HG03196 (cell line): ENCODE results near the gene KCNC2.
"Not testable (repeated sequence)": the region's sequence is repeated elsewhere in the genome, so short reads cannot be mapped to it uniquely, and the experiment has no call there.

ENCODE experiments used
- ATAC-seq: cut with Tn5 transposase; IDR thresholded peaks from one replicate; pipeline ENCODE4 v1.9.1; 2021; ENCODE audit not compliant: unreplicated experiment

The KCNC2 gene

DNA sequence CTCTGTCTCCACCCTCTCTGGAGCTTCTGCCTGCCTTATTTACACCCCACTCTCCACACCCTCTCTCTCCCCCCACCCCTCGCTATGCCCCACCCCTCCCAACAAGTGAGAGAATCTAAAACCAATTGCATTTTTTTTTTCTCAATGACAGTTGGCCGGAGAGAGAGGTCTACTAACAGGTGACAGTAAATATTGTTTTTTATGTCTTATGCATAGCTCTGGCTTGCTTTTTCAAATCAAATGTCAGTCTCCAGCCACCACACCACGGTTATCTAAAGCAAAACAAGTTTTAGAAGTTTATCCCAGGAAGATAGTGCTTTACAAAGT is at the start of gene KCNC2:
KCNC2 (minus strand) TSS at position 28 of the 327 bp plus-strand sequence.
- ATAC-seq: no peak

DNA sequence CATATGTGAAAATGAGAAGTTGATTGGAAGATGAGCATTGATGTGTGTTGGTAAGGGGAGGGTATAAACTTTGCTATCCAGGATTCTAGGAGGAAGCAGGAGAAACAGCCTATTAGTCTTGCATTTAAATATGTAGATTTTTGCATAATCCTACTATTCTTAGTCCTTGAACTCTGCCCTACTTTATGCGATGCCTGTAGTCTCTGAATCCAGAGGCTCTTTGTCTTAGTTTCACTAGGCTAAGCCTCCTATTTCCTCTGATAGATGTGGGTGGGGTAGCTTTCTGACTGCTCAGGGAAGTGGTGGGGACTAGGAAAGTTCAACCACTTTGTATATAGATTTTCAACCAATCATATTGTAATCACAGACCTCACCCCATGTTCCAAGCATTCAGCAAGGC is 49.5 kb upstream of the KCNC2 start:
- no peak for ATAC-seq

DNA sequence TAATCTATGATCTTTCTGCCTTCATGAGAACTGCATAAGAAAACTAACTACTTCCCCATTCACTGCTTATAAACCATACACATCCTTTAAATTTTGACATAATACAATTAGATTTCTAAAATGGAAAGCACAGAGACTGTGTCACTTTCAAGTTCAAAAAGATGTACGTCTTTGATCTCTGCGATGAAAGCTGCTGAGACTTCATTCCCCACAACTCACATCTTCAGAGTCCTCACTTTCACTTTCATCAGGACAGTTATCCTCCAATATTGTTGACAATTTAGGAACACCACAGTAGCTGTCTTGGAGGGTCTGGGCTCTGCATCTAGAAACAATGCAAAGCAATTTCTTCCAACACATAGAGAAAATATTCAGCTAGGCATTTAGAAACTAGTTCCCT is 47.9 kb upstream of the KCNC2 start:
- ATAC-seq: no peak

DNA sequence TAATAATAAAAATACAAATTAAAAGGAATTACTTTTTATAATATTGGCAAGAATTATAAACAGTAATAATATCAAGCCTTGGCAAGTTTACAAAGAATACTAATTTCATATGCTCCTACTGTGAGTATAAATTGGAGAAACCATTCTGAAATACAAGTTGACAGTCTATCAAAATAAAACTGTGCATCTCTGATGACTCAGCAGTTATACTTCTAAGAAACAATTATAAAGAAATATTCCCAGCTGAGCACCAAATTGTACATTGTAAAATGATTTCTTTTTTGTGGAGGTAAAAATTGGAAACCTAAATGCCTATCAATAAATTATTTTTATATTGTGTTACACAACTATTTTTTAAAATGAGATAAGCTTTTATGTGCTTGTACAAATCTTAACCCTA is 35.5 kb upstream of the KCNC2 start:
- no peak for ATAC-seq

DNA sequence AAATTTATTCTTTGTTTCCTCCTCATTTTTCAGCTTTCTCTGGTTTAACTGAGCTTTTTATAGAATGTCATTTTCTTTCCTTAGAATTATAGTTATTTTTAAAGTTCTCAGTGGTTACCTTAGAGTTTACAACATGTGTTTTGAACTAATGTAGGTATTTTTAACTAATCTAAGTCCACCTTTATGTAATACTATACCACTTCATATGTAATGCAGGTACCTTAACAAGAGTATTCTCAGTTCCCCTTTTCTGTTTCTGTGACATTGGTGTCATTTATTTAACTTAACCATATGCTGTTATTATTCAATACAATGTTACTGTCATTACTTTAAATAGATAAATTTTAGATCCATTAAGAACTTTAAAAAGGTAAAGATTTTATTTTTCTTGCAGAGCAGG is 30.3 kb upstream of the KCNC2 start:
- no peak for ATAC-seq

DNA sequence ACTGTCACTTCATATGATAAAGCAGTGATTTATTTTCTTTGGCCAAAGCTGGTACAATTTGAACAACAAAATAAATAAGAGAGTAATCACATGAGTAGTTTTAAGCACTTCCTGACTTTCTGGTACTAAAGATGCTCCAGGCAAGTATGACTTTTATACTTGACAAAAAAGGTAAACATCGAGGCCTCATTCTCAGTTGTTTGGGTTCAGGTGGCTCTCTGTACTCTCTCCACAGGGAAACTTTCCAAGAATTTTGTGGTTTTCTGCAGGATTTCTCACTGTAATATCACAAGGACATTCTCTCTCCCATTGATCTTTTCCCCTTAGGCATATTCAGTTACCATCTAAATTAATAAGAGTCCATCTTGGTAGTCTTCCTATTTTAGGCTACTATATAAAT is 26.6 kb upstream of the KCNC2 start:
- ATAC-seq: no peak

DNA sequence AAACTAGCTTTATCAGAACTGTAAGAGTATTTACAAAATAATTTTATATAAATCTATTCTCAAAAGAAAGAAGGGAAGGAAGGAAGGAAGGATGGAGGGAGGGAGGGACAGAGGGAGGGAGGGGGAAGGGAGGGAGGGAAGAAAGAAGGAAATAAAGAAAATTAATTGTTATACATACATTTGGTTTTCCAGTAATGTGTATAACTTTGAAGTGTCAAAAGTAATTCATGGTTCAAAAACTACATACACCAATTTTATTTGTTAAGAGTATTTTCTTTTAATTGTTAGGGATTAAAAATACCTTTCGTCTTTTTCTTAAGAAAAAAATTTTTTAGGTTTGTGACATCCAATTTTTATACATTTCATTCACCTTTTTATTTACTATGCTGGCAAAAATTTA is 17.5 kb upstream of the KCNC2 start:
- no peak for ATAC-seq

DNA sequence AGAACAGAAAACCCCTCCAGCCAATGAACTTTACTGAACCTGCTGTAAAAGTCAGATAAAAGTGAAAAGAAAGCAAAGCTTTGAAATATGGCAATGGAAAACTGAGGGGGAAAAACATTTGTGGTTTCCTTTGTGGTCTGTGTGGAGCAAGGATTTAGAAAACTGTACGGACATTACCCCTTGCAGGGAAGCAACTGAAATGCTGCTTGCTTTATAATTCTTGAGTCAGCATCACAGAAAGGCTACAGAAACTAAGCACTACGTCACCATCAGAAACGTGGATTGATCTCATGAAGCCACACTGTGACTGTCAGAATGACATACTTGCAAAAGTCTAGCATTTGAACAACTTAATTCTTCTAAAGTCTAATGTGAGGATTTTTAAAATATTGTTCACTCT is 2.4 kb upstream of the KCNC2 start:
- no peak for ATAC-seq

DNA sequence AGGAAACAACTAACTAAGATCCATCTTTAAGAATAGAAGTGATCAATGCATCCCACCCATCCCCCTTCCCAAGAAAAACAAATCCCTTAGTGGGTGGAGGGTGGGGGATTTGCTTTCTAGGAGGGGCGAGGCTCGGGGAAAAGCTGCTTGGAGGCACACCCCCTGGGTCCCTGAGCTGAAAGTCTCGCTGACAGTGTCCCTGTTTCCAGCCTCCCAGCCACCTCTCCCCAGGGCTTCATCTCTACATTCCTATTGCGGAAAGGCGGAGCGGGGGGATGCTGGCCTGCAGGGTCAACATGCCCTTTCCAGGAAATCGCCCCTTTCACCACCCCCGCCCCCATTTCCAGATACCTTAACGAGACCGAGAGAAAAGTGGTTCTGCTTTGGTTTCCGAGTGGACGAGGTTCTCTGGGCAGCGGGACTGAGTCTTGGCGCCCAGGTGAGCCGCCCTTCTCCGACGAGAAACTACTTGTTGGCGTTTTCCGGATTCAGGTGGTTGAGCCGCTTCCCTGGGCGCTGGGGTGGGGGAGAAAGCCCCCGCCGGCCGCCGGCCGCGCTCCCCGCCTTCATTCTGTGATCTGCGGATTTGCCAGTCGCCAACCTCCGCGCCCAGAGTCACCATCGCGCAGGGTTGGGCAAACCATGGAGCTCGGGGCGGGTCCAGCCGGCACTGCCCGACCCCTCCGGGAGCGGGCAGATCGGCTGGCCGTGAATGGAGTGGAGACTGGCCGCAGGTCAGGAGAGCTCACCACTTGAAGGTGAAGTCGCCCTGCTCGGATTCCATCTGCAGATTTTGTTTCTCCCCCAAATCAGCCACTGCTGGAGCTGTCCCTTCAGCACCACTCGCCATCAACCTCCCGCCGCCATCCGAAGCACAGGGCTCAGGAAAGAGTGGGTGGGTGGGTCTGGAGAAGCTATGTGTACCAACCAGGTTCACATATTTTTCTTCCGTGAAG is 505 bp downstream of the KCNC2 start:
- no peak for ATAC-seq

DNA sequence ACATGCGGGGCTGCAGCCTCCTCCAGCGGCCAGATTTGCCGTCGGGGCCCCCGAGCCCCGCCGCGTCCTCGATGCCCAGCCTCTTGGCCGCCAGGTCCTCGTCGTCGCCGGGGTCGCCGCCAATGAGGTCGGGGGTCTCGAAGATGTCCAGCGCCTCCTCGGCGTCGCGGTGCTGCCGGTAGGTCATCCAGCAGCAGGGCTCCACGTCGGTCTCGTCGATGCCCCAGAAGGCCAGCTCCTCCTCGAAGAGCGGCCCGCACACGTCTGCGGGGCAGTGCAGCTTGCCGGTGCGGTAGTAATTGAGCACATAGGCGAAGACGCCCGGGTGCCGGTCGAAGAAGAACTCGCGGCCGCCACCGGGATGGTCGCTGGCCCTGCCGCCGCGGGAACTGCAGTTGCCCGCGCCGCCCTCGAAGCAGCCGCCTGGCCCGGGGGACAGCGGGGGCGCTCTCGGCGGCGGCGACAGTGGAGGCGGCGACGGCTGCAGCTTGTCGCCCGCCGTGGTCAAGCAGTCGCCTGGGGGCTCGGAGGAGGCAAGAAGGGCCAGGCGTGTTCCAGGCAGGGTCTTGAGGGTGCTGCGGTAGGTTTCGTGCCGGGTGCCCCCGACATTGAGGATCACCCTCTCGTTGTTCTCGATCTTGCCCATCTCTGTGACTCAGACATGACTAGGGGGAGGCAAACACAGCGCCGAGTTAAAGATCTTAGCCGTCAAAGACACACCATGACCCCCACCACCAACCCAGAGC is 2.1 kb downstream of the KCNC2 start:
- no peak for ATAC-seq

DNA sequence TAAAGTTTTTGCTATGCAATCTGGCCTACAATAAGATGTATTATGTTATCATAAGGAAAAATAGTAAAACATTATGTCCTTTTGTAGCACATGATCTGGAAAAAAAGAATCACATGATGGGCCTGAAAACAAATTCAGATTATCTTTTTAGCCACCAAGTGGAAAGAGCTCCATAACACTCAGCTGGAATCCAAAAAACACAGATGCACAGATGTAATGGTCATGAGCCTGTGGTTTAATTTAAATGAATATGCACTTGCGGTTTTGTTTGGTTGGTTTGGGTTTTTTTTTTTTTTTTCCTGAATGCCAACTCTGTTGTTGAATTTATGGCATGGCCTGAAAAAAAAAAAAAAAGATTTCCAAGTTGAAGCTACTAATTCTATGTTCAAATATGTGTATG is 4.1 kb downstream of the KCNC2 start:
- no peak for ATAC-seq

DNA sequence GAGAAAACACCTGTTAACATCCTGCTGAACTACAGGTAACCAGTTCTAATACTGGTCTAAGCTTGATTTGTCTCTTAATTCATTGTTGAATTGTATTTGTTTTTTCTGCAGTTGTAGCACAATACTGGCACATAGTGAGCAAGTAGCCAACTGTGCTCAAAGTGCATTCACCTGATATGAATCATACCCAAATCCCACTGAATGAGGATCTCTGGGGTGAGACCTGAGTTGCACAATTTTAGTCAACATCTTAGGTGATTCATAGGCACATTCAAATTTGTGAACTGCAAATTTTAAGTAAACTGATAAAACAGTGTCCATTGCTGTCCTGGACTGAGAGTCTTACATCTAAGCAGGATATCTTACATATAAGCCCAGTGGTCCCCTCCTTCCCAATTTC is 12.8 kb downstream of the KCNC2 start:
- no peak for ATAC-seq

DNA sequence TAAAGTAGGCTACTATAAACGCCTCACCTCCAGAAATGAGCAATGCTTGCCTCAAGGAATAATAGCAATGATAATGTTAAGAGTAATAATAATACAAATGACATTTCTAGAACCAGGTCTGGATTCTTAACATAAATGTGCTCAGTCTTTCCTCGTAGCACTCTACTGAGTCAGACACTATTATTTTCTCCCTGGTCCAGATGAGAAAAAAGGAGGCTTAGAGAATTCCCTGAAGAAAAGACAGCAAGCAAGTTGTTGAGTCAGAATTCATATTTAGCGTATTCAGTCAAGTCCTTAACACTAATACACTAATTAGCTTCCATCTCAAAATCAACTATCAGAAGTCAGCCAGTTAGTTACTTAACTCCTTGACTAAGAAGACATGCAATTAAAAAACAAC is 13.2 kb downstream of the KCNC2 start:
- no peak for ATAC-seq

DNA sequence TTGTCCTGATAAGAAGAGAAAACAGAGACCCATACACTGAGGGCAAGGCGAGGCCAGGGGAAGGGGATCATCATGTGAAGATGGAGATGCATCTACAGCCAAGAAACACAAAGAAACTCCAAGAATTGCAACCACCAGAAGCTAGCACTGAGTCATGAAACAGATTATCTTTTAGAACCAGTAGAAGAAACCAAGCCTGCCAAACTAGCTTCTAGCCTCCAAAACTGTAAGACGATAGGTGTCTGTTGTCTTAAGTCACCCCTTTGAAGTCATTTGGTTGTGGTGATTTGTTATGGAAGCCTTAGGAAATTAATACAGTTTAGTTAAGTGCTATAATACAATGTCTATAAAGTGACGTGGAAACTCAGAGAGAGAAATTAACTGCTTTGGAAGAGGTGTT is 15.4 kb downstream of the KCNC2 start:
- no peak for ATAC-seq

DNA sequence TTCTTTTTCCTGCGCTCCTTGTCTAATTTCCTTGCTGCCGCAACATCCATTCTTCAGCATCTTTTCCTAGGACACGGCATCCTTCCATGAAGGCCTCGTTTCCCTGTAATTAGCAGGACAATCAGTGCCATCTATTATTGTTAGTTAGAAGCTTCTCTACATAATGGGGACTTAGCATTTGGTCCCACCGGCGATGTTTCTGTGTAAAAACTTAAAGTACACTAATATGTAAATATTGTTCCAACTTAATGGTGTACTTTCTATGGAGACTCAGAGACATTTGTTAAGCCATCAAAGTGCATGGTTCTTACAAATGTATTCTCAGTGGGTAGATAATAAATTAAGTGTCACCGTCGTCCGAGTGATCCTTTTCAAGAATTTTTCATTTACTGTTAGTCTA is 17.4 kb downstream of the KCNC2 start:
- no peak for ATAC-seq

DNA sequence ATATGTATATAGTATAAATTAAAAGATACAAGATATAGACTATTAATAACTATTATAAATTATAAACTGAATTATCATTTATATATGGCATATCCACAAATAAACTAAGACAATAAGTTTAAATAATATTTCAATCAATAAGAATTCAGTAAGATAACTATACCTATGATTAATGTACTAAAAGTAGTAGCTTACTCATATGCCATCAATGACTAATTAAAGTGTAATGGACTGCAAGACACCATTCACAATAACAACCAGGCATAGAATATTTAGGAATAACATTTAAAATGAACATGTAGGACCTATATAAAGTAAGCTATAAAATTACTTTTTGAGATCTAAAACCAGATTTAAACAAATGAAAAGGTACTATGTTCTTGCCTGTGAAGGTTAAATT is 18.8 kb downstream of the KCNC2 start:
- no peak for ATAC-seq

DNA sequence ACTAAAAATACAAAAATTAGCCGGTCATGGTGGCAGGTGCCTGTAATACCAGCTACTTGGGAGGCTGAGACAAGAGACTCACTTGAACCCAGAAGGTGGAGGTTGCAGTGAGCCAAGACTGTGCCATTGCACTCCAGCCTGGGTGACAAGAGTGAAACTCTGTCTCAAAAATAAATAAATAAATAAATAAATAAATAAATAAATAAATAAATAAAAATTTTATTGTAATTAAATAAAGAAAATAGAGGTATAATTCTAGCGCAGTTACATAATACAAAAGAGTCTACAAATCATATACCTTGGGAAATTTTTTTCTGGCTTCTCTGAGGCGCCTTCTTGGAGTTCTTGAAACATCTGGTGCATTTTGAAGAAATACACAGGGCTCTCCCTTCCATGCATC is 23.8 kb downstream of the KCNC2 start:
- not testable (repeated sequence) for ATAC-seq

DNA sequence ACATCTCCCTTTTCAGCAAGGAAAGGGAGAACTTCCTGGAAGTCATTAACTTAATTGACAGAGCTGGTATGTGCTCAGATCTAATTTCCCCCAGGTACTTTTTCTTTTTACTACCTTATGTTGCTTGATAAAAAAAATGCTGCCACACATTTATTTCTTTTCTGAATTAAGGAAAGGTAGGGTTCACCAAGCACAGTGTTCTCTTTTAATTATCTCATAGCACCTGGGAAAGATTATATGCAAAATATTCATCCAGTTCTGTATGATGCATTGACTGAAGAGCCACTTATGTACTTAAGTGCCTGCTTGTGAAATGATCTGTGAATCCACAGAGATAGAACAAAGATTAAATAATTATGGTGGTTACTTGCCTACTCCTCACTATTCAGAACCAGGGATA is 25.1 kb downstream of the KCNC2 start:
- no peak for ATAC-seq

DNA sequence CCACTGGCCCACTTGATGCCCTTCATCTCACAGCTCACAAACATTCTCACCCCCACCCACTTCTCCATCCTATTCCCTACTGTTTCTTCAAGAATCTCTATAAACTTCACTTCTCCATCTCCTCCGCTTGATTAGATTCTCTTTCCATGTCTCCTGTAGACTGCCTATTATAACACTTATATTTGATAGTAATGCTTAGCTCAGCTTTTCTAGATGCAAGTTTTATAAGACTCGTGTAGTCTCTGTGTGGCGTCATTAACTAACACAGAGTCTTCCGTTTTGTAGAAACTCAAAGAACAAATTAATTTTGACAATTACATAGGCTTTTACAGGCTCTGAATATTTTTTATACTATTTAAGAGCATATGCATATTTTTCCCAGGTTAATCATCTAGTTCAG is 25.7 kb downstream of the KCNC2 start:
- ATAC-seq: no peak

DNA sequence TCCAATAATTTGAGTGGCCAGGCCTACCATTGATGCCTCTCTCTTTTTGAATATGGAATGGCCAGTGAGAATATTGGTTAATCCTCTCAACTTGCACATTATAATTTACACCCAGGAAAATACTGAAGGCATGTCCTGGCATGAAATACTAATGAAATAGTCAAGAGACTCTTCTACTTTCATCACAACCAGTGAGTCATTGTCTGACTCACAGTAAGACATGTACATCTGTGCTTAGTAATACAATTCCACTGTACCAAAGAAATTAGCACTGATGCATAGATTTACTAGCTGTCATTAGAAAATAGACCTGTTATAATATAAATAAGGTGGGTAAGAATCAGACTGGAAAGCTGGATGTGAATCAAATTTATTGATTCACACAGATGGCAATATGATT is 31.6 kb downstream of the KCNC2 start:
- peak; percentile 92 for ATAC-seq

DNA sequence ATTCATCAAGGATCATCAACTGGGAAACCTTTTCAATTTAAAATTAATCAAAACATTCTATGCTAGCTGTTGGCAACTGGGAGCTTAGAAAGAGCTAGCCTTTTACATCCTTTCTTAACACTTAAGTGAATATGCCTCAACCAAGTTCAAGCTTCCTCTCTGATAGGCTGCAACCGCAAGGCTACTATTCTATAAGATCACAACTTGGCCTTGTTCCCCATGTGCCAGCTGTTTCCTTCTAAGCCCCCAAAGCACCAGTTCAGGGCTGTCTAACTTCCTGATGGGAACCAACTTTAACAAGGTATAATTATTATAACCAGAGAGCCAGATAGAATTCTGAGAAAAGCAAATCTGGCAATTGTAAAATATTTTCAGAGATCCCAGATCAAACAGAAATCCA is 37.0 kb downstream of the KCNC2 start:
- no peak for ATAC-seq

DNA sequence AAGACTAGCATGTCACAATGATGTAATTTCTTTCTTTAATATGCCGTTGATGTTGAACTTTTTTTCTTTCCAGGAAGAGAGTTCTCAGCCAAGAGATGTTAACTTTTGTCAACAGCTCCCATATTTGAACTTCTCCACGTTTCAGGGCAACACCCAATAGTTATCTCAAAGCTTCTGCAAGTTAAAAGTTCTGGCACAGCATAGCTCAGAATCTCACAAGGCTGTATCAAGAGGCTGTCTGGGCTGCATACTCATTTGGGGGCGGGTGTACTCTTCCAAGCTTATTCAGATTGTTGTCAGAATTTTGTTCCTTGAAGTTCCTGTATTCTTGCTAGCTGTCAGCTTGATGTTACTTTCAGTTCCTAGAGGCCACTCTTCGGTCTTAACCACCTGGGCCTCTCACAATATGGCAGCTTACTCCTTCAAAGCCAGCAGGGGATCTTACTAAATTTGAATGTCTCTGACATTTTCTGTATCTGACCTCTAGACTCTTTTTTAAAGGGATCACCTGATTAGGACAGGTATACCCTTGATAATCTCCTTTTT is 38.9 kb downstream of the KCNC2 start:
- no peak for ATAC-seq
